HepG2 (cell line): ENCODE data around the gene SELENOH. TPM values are rescaled to one million over a fixed set of nuclear protein-coding genes. Genes with fewer than 3 reads are reported as not detected.
A peak's percentile ranks its signal among the peaks of the same experiment; 100 is the strongest.

Experiments
- BRCA1 ChIP-seq: sonication (generic); formaldehyde crosslinking; IDR thresholded peaks from 2 replicates; pipeline ENCODE4 v1.4.0; 2020; ENCODE audit warnings: missing genetic modification reagents
- CBX2 ChIP-seq, 2 experiments: fragments of 200-600 bp in 1 of 2; sonication (generic); formaldehyde crosslinking in 1 of 2; IDR thresholded peaks; 2 replicates each; pipeline versions ENCODE4 v1.7.0 to v1.8.1; 2018 to 2022; ENCODE audit warnings: low read depth in 2 of 2, low read length in 1 of 2, mild to moderate bottlenecking in 1 of 2, missing genetic modification reagents in 1 of 2
- ELF3 ChIP-seq: IDR thresholded peaks from 2 replicates; pipeline ENCODE4 v1.6.1; 2016; ENCODE audit warnings: missing genetic modification reagents, missing compliant biosample characterization
- ERF ChIP-seq: IDR thresholded peaks from 2 replicates; pipeline ENCODE4 v1.6.1; 2018; ENCODE audit warnings: missing biosample characterization, missing genetic modification reagents
- FOSL2 ChIP-seq: sonication (generic); formaldehyde crosslinking; IDR thresholded peaks from 2 replicates; pipeline ENCODE4 v1.4.0; 2020; ENCODE audit warnings: missing genetic modification reagents
- IKZF5 ChIP-seq: IDR thresholded peaks from 2 replicates; pipeline ENCODE4 v1.6.1; 2018; ENCODE audit warnings: missing genetic modification reagents, mild to moderate bottlenecking, missing compliant biosample characterization
- KAT8 ChIP-seq: IDR thresholded peaks from 2 replicates; pipeline ENCODE4 v1.6.1; 2016; ENCODE audit warnings: missing genetic modification reagents, missing compliant biosample characterization
- MEIS1 ChIP-seq: sonication (generic); formaldehyde crosslinking; IDR thresholded peaks from 2 replicates; pipeline ENCODE4 v1.9.0; 2021; ENCODE audit warnings: mild to moderate bottlenecking, missing genetic modification reagents, moderate library complexity, borderline replicate concordance
- NCOA2 ChIP-seq: sonication (generic); formaldehyde crosslinking; IDR thresholded peaks from 2 replicates; pipeline ENCODE4 v1.8.0; 2022; ENCODE audit warnings: inconsistent platforms
- NFE2L2 ChIP-seq: fragments of 150-350 bp; IDR thresholded peaks from 2 replicates; pipeline ENCODE4 v1.6.1; 2014; ENCODE audit warnings: low read length
- NFRKB ChIP-seq: fragments of 450-650 bp; IDR thresholded peaks from 2 replicates; pipeline ENCODE4 v1.6.1; 2017
- NONO ChIP-seq, 2 experiments: fragments of 450-650 bp in 1 of 2; sonication (generic) in 1 of 2; formaldehyde crosslinking in 1 of 2; IDR thresholded peaks in 1 of 2; conservative IDR thresholded peaks in 1 of 2; 2 replicates each; pipeline versions ENCODE4 v1.6.1 to v1.8.0; 2017 to 2022; ENCODE audit warnings: mild to moderate bottlenecking in 1 of 2, missing genetic modification reagents in 1 of 2, moderate library complexity in 1 of 2
- POLR2G ChIP-seq: fragments of 200-400 bp; formaldehyde crosslinking; IDR thresholded peaks from 2 replicates; pipeline ENCODE4 v1.6.1; 2018; ENCODE audit warnings: mild to moderate bottlenecking, low read depth, low read length, moderate library complexity
- SOX5 ChIP-seq: IDR thresholded peaks from 2 replicates; pipeline ENCODE4 v1.6.1; 2016; ENCODE audit warnings: borderline replicate concordance
- ZFY ChIP-seq: sonication (generic); formaldehyde crosslinking; IDR thresholded peaks from 2 replicates; pipeline ENCODE4 v1.4.0; 2020; ENCODE audit warnings: missing genetic modification reagents
- ZNF484 ChIP-seq: sonication (generic); formaldehyde crosslinking; IDR thresholded peaks from 2 replicates; pipeline ENCODE4 v1.5.1; 2020; ENCODE audit warnings: mild to moderate bottlenecking, low read depth, missing genetic modification reagents, borderline replicate concordance
- ZNF589 ChIP-seq: sonication (generic); formaldehyde crosslinking; conservative IDR thresholded peaks from 2 replicates; pipeline ENCODE4 v1.8.0; 2022; ENCODE audit warnings: mild to moderate bottlenecking, moderate library complexity, missing genetic modification reagents
- ZNF644 ChIP-seq: IDR thresholded peaks from 2 replicates; pipeline ENCODE4 v1.6.1; 2016; ENCODE audit warnings: low read depth
- ZNF775 ChIP-seq: sonication (generic); formaldehyde crosslinking; IDR thresholded peaks from 2 replicates; pipeline ENCODE4 v1.4.0; 2020; ENCODE audit warnings: missing genetic modification reagents, mild to moderate bottlenecking, moderate library complexity, borderline replicate concordance
- polyA plus RNA-seq, 8 experiments: library from polyadenylated mRNA; depleted of rRNA in 3 of 8; stranded (reverse) in 7 of 8; unstranded in 1 of 8; fragments of >200 nt; fragmentation: Illumina TruSeq in 4 of 8; extraction: Trizol in 4 of 8; gene quantifications; 2 replicates each; pipeline versions ENCODE4 v1.2.1 to v1.2.3, GENCODE V29; 2011 to 2016; ENCODE audit warnings: low read depth in 4 of 8, missing spikeins in 1 of 8, mixed read lengths in 1 of 8; ENCODE audit not compliant: insufficient read depth in 1 of 8
- total RNA-seq, 5 experiments: library from RNA; depleted of rRNA; stranded (reverse); fragments of >200 nt; fragmentation: Illumina TruSeq; extraction: Trizol; gene quantifications; 2 replicates each; pipeline ENCODE4 v1.2.3, GENCODE V29; 2016; ENCODE audit warnings: low read depth in 1 of 5
- TF ChIP-seq, protein P1 (sequence below): sonication (generic); formaldehyde crosslinking; IDR thresholded peaks from 2 replicates; pipeline ENCODE4 v1.8.0; 2022; ENCODE audit warnings: mild to moderate bottlenecking, missing genetic modification reagents, moderate library complexity
- TF ChIP-seq, protein P2 (sequence below): sonication (generic); formaldehyde crosslinking; IDR thresholded peaks from 2 replicates; pipeline ENCODE4 v1.5.0; 2020; ENCODE audit warnings: mild to moderate bottlenecking, low read depth, missing genetic modification reagents, borderline replicate concordance
- TF ChIP-seq, protein P3 (sequence below): sonication (generic); formaldehyde crosslinking; IDR thresholded peaks from 2 replicates; pipeline ENCODE4 v1.5.0; 2020; ENCODE audit warnings: missing genetic modification reagents, mild to moderate bottlenecking, borderline replicate concordance

Gene SELENOH
- total and polyA plus RNA-seq, 2 of the 13 experiments (the other 11 are each of a cell fraction or from before 2014, with no cell fraction given), result 27.2 to 77.4 TPM

DNA sequence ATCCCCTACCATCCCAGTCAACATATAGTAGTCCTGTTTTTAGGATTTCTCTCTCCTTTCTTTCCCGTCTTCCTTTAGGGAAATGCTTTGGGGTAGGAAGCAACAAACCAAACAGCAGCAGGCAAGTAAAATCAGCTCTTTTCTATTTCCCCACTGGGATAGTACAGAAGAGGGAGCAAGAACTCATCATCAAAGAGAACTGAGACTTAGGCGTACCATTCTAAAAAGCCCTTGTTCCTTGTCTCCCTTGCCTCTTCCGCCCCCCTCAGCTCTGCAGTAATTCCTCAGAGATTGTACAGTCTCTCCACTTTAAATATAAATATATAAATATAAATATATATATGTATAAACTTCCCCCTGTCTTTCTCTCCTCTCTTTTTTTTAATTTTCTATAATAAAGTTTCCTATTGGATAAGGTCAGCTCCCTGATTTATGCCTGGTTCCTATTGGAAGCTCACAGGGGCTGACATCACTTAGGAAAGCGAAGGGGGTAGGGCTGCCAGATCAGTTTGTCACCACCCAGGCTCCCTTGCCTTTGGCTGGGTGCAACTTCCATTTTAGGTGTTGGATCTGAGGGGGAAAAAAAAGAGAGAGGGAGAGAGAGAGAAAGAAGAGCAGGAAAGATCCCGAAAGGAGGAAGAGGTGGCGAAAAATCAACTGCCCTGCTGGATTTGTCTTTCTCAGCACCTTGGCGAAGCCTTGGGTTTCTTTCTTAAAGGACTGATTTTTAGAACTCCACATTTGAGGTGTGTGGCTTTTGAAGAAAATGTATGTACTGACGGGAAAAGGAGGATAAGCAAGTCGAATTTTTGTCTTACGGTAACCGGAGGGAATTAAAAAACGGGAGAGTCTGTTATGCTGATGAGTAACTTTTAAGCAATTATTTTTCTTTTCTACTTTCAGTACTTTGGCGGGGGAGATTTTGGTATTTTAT, 20.3 kb downstream of the SELENOH start, which contains the start of gene CTNND1 (continued):
- TF ChIP-seq, protein P1, sequence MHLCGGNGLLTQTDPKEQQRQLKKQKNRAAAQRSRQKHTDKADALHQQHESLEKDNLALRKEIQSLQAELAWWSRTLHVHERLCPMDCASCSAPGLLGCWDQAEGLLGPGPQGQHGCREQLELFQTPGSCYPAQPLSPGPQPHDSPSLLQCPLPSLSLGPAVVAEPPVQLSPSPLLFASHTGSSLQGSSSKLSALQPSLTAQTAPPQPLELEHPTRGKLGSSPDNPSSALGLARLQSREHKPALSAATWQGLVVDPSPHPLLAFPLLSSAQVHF (CRISPR knock-in tag), result no peak
- TF ChIP-seq MEIS1 (CRISPR knock-in tag) (peak; percentile 53; the same call in 1 of the 2 replicates), ZNF589 (CRISPR knock-in tag) (no peak), ZNF775 (0 out of 2 replicates have a peak, but pooled peaks have one; percentile 38), CBX2 (IDR thresholded peaks at IDR 0.05; ENCODE audit: low read depth, low read length) (no peak), CBX2 (CRISPR knock-in tag; IDR thresholded peaks at IDR 0.05; ENCODE audit: low read depth) (no peak), NCOA2 (CRISPR knock-in tag) (peak; percentile 61), BRCA1 (CRISPR knock-in tag) (no peak), NFRKB (no peak), ZFY (no peak), ZNF484 (CRISPR knock-in tag) (no peak), ZNF644 (CRISPR knock-in tag) (0 out of 2 replicates have a peak, but pooled peaks have one; percentile 21), IKZF5 (peak; percentile 69; the same call in 1 of the 2 replicates), NONO (IDR thresholded peaks at IDR 0.05) (no peak), NONO (CRISPR knock-in tag; conservative IDR thresholded peaks at IDR 0.05) (no peak; the same call in 1 of the 2 replicates), NFE2L2 (no peak), KAT8 (CRISPR knock-in tag) (peak; percentile 85), POLR2G (peak; percentile 87), FOSL2 (CRISPR knock-in tag) (no peak; the same call in 1 of the 2 replicates), ELF3 (CRISPR knock-in tag) (peak; percentile 68; the same call in 1 of the 2 replicates), ERF (CRISPR knock-in tag) (peak; percentile 71), SOX5 (peak; percentile 63; the same call in 1 of the 2 replicates)
- TF ChIP-seq, protein P2, sequence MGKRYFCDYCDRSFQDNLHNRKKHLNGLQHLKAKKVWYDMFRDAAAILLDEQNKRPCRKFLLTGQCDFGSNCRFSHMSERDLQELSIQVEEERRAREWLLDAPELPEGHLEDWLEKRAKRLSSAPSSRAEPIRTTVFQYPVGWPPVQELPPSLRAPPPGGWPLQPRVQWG, result no peak
- TF ChIP-seq, protein P3, sequence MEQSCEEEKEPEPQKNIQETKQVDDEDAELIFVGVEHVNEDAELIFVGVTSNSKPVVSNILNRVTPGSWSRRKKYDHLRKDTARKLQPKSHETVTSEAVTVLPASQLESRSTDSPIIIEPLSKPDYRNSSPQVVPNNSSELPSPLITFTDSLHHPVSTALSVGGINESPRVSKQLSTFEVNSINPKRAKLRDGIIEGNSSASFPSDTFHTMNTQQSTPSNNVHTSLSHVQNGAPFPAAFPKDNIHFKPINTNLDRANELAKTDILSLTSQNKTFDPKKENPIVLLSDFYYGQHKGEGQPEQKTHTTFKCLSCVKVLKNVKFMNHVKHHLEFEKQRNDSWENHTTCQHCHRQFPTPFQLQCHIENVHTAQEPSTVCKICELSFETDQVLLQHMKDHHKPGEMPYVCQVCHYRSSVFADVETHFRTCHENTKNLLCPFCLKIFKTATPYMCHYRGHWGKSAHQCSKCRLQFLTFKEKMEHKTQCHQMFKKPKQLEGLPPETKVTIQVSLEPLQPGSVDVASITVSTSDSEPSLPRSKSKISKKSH (CRISPR knock-in tag), result no peak
